Fibroblast of mammary gland (primary cell): ENCODE measurements around the gene HINFP.

Source experiments
- DNase-seq: peaks from one replicate; pipeline ENCODE4 v3.0.0-alpha.2; 2010; ENCODE audit warnings: low read depth
- H3K4me3 ChIP-seq: 2 replicates; pipeline ENCODE4 v1.5.1; 2011; ENCODE audit warnings: low read depth, mild to moderate bottlenecking, low read length, moderate library complexity; ENCODE audit not compliant: control insufficient read depth
- CTCF ChIP-seq: conservative IDR thresholded peaks from 2 replicates; pipeline ENCODE4 v1.5.1; 2011; ENCODE audit warnings: low read depth, low read length, inconsistent platforms; ENCODE audit not compliant: control insufficient read depth, insufficient read depth

Gene HINFP, protein sequence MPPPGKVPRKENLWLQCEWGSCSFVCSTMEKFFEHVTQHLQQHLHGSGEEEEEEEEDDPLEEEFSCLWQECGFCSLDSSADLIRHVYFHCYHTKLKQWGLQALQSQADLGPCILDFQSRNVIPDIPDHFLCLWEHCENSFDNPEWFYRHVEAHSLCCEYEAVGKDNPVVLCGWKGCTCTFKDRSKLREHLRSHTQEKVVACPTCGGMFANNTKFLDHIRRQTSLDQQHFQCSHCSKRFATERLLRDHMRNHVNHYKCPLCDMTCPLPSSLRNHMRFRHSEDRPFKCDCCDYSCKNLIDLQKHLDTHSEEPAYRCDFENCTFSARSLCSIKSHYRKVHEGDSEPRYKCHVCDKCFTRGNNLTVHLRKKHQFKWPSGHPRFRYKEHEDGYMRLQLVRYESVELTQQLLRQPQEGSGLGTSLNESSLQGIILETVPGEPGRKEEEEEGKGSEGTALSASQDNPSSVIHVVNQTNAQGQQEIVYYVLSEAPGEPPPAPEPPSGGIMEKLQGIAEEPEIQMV

DNA sequence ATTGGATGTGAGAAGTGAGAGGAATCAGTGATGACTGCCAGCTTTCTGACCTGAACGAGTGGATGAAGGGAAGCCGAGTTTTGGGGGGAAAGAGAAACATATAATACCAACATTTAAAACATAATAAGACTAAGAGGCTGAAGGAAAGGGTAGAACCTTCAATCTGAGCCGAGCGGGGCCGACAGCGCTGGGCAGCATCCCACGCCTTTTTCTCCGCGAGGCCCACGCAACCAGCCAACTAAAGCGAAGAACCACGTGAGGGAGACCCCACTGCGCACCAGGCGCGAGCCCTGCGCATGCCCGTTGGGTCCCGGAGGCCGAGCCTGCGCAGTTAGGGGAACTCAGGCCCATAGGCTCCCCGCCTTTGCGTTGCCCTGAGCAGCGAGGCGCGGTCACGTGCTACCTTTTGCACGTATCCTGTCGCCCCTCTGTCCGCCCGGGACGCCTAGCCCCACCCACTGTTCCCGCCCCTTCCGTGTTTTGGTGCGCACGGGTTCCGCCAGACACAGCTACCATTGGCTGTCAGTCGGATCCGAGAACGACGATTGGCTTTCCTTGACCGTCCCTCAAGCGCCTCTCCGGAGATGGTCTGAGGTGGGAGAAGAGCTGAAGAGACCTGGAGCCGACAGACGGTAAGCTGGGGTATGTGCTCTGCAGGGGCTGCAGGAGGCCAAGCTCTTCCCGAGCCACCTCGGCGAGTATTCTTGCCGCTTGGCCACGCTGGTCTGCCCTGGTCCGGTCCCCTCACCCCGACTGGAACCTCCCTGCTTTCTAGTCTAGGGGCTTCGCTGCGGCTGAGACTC is at the start of gene HINFP:
TSS of gene HINFP (plus strand) at position 573 of the 803 bp plus-strand sequence. CDS start 5,365 bp downstream, outside the sequence.
- no peak for TF ChIP-seq CTCF
- H3K4me3 ChIP-seq = peak within 1 kb of the TSS; percentile 88
- peak; percentile 98 for DNase-seq

- no peak for TF ChIP-seq CTCF
- H3K4me3 ChIP-seq = no peak overlapping the region
- DNase-seq = no peak
These were observed 43.5 kb upstream of the HINFP start for GRCh38 chr11:119077839-119078238.

- no peak for TF ChIP-seq CTCF
- H3K4me3 ChIP-seq = no peak overlapping the region
- no peak for DNase-seq
These were observed 42.5 kb upstream of the HINFP start for GRCh38 chr11:119078675-119079420.

DNA sequence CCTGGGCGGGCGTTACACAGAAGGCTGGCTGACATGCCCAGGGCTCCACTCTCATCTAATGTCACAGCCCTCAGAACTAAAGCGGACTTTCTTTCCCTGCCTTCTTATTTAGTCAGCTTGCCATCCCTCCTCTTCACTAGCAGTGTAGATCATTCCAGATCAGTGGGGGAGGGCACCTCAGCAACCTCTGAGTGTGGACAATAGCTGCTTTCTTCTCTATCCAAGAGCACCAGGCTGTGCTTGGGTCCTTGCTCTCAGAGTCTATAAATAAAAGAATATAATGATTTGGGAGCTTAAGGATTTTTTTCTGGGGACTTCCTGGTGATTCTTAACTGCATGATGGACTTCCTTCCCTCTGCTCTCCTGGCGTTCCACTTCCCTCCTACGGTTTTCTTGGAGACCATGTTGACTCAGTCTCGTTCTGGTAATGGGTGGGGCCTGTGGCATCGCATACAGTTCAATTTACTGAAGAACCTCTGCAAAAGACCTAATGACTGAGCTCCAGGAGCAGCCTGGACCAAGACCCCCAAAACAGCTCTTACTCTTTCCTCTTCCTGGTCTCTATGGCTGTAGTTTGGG is 39.6 kb upstream of the HINFP start:
- peak; percentile 34 for DNase-seq
- TF ChIP-seq CTCF = no peak
- H3K4me3 ChIP-seq = no peak overlapping the region

DNA sequence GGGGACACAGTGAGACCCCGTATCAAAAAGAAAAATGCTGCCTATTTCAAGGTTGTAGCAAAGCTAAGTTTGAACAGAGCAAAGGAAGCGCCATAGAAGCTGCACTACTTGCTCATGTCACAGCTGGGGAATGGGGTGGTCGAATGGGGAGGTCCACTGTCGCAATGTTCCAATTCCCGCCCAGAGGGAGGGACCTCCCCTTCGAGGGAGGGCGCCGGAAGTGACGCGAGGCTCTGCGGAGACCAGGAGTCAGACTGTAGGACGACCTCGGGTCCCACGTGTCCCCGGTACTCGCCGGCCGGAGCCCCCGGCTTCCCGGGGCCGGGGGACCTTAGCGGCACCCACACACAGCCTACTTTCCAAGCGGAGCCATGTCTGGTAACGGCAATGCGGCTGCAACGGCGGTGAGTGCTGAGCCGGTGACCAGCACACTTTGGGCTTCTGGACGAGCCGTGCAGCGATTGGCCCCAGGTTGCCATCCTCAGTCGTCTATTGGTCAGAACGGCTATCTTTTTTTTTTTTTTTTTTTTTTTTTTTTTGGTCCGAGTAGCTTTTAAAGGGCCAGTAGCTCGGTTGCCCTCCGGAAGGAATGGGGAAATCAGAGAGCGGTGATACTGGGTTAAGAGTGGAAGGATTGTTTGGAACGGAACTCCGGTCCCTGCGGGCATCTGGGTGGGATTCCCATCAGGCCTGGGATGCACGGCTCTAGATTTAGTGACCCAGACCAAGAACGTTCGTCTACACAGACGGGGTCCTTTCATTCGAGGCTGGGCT is 36.5 kb upstream of the HINFP start, which contains the start of gene HMBS:
TSS of gene HMBS (plus strand) at position 219 of the 774 bp plus-strand sequence. CDS start at position 372, 153 bp downstream.
- peak; percentile 95 for DNase-seq
- TF ChIP-seq CTCF = no peak
- peak within 1 kb of the TSS; percentile 75 for H3K4me3 ChIP-seq
